HepG2 (cell line): ENCODE data around the gene CDNF. TPM values are rescaled to one million over a fixed set of nuclear protein-coding genes. Genes with fewer than 3 reads are reported as not detected.

Experiments used
- AKAP8 ChIP-seq: sonication (generic); formaldehyde crosslinking; IDR thresholded peaks from 2 replicates; pipeline ENCODE4 v1.5.1; 2020; ENCODE audit warnings: mild to moderate bottlenecking, missing genetic modification reagents
- ARNT ChIP-seq: fragments of 450-650 bp; IDR thresholded peaks from 2 replicates; pipeline ENCODE4 v1.6.1; 2017
- CREB1 ChIP-seq, 2 experiments: fragments of 450-650 bp in 1 of 2; IDR thresholded peaks; 2 replicates each; pipeline ENCODE4 v1.6.1; 2016 to 2017; ENCODE audit warnings: control low read depth in 1 of 2, mild to moderate bottlenecking in 1 of 2, missing compliant biosample characterization in 1 of 2, missing genetic modification characterization in 1 of 2
- FOXK2 ChIP-seq: fragments of 450-650 bp; IDR thresholded peaks from 2 replicates; pipeline ENCODE4 v1.6.1; 2016
- HNRNPL ChIP-seq: fragments of 200-400 bp; formaldehyde crosslinking; IDR thresholded peaks from 2 replicates; pipeline ENCODE4 v1.6.1; 2017; ENCODE audit warnings: mild to moderate bottlenecking, low read depth, low read length
- MAF1 ChIP-seq: sonication (generic); formaldehyde crosslinking; IDR thresholded peaks from 2 replicates; pipeline ENCODE4 v1.5.0; 2020; ENCODE audit warnings: missing genetic modification reagents, borderline replicate concordance
- MXI1 ChIP-seq: IDR thresholded peaks from 3 replicates; pipeline ENCODE4 v1.6.1; 2012; ENCODE audit warnings: low read depth, low read length, inconsistent platforms, borderline replicate concordance
- MYC ChIP-seq: sonication (generic); formaldehyde crosslinking; IDR thresholded peaks from 2 replicates; pipeline ENCODE4 v1.9.0; 2021; ENCODE audit warnings: missing genetic modification reagents, borderline replicate concordance
- POGZ ChIP-seq: sonication (generic); formaldehyde crosslinking; IDR thresholded peaks from 2 replicates; pipeline ENCODE4 v1.4.0; 2020; ENCODE audit warnings: mild to moderate bottlenecking, missing genetic modification reagents
- REPIN1 ChIP-seq: sonication (generic); formaldehyde crosslinking; IDR thresholded peaks from 2 replicates; pipeline ENCODE4 v1.8.0; 2022; ENCODE audit warnings: missing genetic modification reagents, low read depth, mild to moderate bottlenecking, borderline replicate concordance
- SP2 ChIP-seq: sonication (generic); formaldehyde crosslinking; IDR thresholded peaks from 2 replicates; pipeline ENCODE4 v1.5.1; 2020; ENCODE audit warnings: mild to moderate bottlenecking, missing genetic modification reagents
- TEAD3 ChIP-seq: optimal IDR thresholded peaks from 2 replicates; pipeline ENCODE3; 2016; ENCODE audit warnings: borderline replicate concordance
- ZKSCAN8 ChIP-seq: IDR thresholded peaks from 2 replicates; pipeline ENCODE4 v1.6.1; 2016; ENCODE audit warnings: borderline replicate concordance, missing genetic modification reagents, missing compliant biosample characterization
- ZNF562 ChIP-seq: sonication (generic); formaldehyde crosslinking; IDR thresholded peaks from 2 replicates; pipeline ENCODE4 v1.8.0; 2022; ENCODE audit warnings: missing genetic modification reagents, borderline replicate concordance
- ZNF891 ChIP-seq: sonication (generic); formaldehyde crosslinking; IDR thresholded peaks from 2 replicates; pipeline ENCODE4 v1.5.0; 2020; ENCODE audit warnings: mild to moderate bottlenecking, missing genetic modification reagents
- polyA plus RNA-seq, 8 experiments: library from polyadenylated mRNA; depleted of rRNA in 3 of 8; stranded (reverse) in 7 of 8; unstranded in 1 of 8; fragments of >200 nt; fragmentation: Illumina TruSeq in 4 of 8; extraction: Trizol in 4 of 8; gene quantifications; 2 replicates each; pipeline versions ENCODE4 v1.2.1 to v1.2.3, GENCODE V29; 2011 to 2016; ENCODE audit warnings: low read depth in 4 of 8, missing spikeins in 1 of 8, mixed read lengths in 1 of 8; ENCODE audit not compliant: insufficient read depth in 1 of 8
- total RNA-seq, 5 experiments: library from RNA; depleted of rRNA; stranded (reverse); fragments of >200 nt; fragmentation: Illumina TruSeq; extraction: Trizol; gene quantifications; 2 replicates each; pipeline ENCODE4 v1.2.3, GENCODE V29; 2016; ENCODE audit warnings: low read depth in 1 of 5
- TF ChIP-seq, protein P1 (sequence below): sonication (generic); formaldehyde crosslinking; IDR thresholded peaks from 2 replicates; pipeline ENCODE4 v1.4.0; 2020; ENCODE audit warnings: mild to moderate bottlenecking, missing genetic modification reagents
- TF ChIP-seq, protein P2 (sequence below): sonication (generic); formaldehyde crosslinking; IDR thresholded peaks from 2 replicates; pipeline ENCODE4 v1.4.0; 2020; ENCODE audit warnings: mild to moderate bottlenecking, missing genetic modification reagents
- TF ChIP-seq, protein P3 (sequence below): sonication (generic); formaldehyde crosslinking; IDR thresholded peaks from one replicate; pipeline ENCODE4 v1.5.1; 2020; ENCODE audit warnings: mild to moderate bottlenecking, missing genetic modification reagents; ENCODE audit errors: not compliant biosample characterization

Gene CDNF
- total and polyA plus RNA-seq, 2 of the 13 experiments (the other 11 are each of a cell fraction or from before 2014, with no cell fraction given), result 0.29 to 0.33 TPM

DNA sequence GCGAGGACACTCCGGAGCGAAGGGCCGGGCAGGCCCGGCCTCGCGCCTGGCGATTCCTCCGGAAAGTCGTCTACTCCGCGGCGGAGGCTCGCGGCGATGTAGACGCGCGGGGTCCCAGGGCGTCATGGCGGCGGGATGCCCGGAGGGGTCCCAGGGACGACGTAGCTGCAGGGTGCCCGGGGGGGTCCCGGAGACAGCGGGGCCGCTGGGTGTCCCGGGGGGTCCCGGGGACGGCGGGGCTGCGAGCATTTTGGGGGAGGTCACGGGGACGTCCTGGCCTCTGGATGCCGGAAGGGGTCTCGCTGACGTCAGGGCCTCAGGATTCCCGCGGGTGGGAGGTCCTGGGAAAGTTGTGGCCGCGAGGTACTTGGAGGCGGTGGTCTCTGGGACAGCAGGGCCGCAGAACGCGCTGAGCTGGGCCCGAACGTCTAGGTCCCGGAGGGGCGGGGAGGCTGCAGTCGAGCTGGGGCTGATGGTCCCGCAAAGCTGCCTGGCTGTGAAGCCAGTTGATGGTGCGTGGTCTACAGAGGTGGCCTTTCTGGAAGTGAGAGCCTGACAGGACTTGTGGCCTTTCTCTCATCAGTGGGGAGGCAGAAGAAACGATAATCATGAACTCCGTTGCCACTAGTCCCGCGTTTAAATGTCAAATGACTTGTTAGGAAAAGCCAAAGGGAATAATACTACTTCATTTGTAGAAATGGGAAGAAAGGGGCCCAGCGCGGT is 906 bp upstream of the CDNF start (continued):
- TF ChIP-seq ZNF891 (no peak; the same call in 1 of the 2 replicates), ZNF562 (CRISPR knock-in tag) (no peak), AKAP8 (no peak), REPIN1 (CRISPR knock-in tag) (no peak), MXI1 (peak; percentile 32; the same call in 1 of the 3 replicates), HNRNPL (no peak), FOXK2 (no peak), CREB1 (IDR thresholded peaks at IDR 0.05) (peak; percentile 54), CREB1 (CRISPR knock-in tag; IDR thresholded peaks at IDR 0.05) (no peak), MAF1 (CRISPR knock-in tag) (no peak), MYC (CRISPR knock-in tag) (no peak), ARNT (no peak), ZKSCAN8 (CRISPR knock-in tag) (no peak), POGZ (CRISPR knock-in tag) (no peak), TEAD3 (CRISPR knock-in tag) (no peak), SP2 (no peak)
- TF ChIP-seq, protein P1, sequence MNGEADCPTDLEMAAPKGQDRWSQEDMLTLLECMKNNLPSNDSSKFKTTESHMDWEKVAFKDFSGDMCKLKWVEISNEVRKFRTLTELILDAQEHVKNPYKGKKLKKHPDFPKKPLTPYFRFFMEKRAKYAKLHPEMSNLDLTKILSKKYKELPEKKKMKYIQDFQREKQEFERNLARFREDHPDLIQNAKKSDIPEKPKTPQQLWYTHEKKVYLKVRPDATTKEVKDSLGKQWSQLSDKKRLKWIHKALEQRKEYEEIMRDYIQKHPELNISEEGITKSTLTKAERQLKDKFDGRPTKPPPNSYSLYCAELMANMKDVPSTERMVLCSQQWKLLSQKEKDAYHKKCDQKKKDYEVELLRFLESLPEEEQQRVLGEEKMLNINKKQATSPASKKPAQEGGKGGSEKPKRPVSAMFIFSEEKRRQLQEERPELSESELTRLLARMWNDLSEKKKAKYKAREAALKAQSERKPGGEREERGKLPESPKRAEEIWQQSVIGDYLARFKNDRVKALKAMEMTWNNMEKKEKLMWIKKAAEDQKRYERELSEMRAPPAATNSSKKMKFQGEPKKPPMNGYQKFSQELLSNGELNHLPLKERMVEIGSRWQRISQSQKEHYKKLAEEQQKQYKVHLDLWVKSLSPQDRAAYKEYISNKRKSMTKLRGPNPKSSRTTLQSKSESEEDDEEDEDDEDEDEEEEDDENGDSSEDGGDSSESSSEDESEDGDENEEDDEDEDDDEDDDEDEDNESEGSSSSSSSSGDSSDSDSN (CRISPR knock-in tag), result 0 out of 2 replicates have a peak, but pooled peaks have one; percentile 1
- TF ChIP-seq, protein P2, sequence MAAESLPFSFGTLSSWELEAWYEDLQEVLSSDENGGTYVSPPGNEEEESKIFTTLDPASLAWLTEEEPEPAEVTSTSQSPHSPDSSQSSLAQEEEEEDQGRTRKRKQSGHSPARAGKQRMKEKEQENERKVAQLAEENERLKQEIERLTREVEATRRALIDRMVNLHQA (CRISPR knock-in tag), result no peak
- TF ChIP-seq, protein P3, sequence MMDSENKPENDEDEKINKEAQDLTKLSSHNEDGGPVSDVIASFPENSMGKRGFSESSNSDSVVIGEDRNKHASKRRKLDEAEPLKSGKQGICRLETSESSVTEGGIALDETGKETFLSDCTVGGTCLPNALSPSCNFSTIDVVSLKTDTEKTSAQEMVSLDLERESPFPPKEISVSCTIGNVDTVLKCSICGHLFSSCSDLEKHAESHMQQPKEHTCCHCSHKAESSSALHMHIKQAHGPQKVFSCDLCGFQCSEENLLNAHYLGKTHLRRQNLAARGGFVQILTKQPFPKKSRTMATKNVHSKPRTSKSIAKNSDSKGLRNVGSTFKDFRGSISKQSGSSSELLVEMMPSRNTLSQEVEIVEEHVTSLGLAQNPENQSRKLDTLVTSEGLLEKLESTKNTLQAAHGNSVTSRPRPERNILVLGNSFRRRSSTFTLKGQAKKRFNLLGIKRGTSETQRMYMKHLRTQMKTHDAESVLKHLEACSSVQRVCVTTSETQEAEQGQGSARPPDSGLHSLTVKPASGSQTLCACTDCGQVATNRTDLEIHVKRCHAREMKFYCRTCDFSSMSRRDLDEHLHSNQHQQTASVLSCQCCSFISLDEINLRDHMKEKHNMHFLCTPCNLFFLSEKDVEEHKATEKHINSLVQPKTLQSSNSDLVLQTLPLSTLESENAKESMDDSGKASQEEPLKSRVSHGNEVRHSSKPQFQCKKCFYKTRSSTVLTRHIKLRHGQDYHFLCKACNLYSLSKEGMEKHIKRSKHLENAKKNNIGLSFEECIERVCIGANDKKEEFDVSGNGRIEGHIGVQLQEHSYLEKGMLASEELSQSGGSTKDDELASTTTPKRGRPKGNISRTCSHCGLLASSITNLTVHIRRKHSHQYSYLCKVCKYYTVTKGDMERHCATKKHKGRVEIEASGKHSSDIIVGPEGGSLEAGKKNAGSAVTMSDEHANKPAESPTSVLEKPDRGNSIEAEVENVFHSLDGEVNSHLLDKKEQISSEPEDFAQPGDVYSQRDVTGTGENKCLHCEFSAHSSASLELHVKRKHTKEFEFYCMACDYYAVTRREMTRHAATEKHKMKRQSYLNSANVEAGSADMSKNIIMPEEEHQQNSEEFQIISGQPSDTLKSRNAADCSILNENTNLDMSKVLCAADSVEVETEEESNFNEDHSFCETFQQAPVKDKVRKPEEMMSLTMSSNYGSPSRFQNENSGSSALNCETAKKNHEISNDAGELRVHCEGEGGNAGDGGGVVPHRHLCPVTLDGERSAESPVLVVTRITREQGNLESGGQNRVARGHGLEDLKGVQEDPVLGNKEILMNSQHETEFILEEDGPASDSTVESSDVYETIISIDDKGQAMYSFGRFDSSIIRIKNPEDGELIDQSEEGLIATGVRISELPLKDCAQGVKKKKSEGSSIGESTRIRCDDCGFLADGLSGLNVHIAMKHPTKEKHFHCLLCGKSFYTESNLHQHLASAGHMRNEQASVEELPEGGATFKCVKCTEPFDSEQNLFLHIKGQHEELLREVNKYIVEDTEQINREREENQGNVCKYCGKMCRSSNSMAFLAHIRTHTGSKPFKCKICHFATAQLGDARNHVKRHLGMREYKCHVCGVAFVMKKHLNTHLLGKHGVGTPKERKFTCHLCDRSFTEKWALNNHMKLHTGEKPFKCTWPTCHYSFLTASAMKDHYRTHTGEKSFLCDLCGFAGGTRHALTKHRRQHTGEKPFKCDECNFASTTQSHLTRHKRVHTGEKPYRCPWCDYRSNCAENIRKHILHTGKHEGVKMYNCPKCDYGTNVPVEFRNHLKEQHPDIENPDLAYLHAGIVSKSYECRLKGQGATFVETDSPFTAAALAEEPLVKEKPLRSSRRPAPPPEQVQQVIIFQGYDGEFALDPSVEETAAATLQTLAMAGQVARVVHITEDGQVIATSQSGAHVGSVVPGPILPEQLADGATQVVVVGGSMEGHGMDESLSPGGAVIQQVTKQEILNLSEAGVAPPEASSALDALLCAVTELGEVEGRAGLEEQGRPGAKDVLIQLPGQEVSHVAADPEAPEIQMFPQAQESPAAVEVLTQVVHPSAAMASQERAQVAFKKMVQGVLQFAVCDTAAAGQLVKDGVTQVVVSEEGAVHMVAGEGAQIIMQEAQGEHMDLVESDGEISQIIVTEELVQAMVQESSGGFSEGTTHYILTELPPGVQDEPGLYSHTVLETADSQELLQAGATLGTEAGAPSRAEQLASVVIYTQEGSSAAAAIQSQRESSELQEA, result no peak
